ACHN (cell line): ENCODE results near the gene LIMS4.
"Not testable (repeated sequence)": the region's sequence is repeated elsewhere in the genome, so short reads cannot be mapped to it uniquely, and the experiment has no call there.

ENCODE experiments used
- DNase-seq: peaks from one replicate; pipeline ENCODE4 v3.0.0-alpha.2; 2015
- in situ Hi-C: cut with HindIII; loops from 2 replicates; pipeline ENCODE4 v1.10.0; 2017; ENCODE audit warnings: low sequenced_read_pairs, low pct_ligation_motif_present, low pct_unique_long_range_greater_than_20kb

LIMS4 gene

GRCh38 chr2:110456291-110457213 is 16.1 kb downstream of the LIMS4 start:
- DNase-seq, in situ Hi-C loops: not testable (repeated sequence)

GRCh38 chr2:110455080-110455670 is 17.4 kb downstream of the LIMS4 start:
- in situ Hi-C loops, DNase-seq: not testable (repeated sequence)

- not testable (repeated sequence) for DNase-seq
Observed at GRCh38 chr2:110450951-110451350, 21.7 kb downstream of the LIMS4 start.

GRCh38 chr2:110449127-110449947 is 23.3 kb downstream of the LIMS4 start:
- DNase-seq, in situ Hi-C loops: not testable (repeated sequence)

More at GRCh38 chr2:110450951-110451350, 21.7 kb downstream of the LIMS4 start:
- in situ Hi-C loops = not testable (repeated sequence)

- DNase-seq, in situ Hi-C loops: not testable (repeated sequence)
Observed at GRCh38 chr2:110446644-110447043, 26.0 kb downstream of the LIMS4 start.

- in situ Hi-C loops, DNase-seq: not testable (repeated sequence)
Observed at GRCh38 chr2:110443305-110444005, 29.2 kb downstream of the LIMS4 start.

GRCh38 chr2:110441905-110442304 is 30.7 kb downstream of the LIMS4 start:
- in situ Hi-C loops, DNase-seq: not testable (repeated sequence)

GRCh38 chr2:110434565-110434964 is 38.1 kb downstream of the LIMS4 start:
- in situ Hi-C loops, DNase-seq: not testable (repeated sequence)

GRCh38 chr2:110425725-110426124 is 46.9 kb downstream of the LIMS4 start:
- DNase-seq, in situ Hi-C loops: not testable (repeated sequence)

GRCh38 chr2:110424421-110424820 is 48.2 kb downstream of the LIMS4 start:
- in situ Hi-C loops, DNase-seq: not testable (repeated sequence)

- in situ Hi-C loops, DNase-seq: not testable (repeated sequence)
Observed at GRCh38 chr2:110423574-110423962, 49.0 kb downstream of the LIMS4 start.

GRCh38 chr2:110422852-110423573 is 49.6 kb downstream of the LIMS4 start:
- in situ Hi-C loops = not testable (repeated sequence)

GRCh38 chr2:110420641-110421354 is 51.8 kb downstream of the LIMS4 start:
- in situ Hi-C loops, DNase-seq: not testable (repeated sequence)

More at GRCh38 chr2:110422852-110423573, 49.6 kb downstream of the LIMS4 start:
- not testable (repeated sequence) for DNase-seq

- DNase-seq, in situ Hi-C loops: not testable (repeated sequence)
Observed at GRCh38 chr2:110407142-110407541, 65.5 kb downstream of the LIMS4 start.

- in situ Hi-C loops, DNase-seq: not testable (repeated sequence)
Observed at GRCh38 chr2:110404988-110405387, 67.6 kb downstream of the LIMS4 start.

- DNase-seq, in situ Hi-C loops: not testable (repeated sequence)
Observed at GRCh38 chr2:110404246-110404645, 68.4 kb downstream of the LIMS4 start.
